Smooth muscle cell (in vitro differentiated cells): ENCODE results near the gene ZNF570. TPM values are rescaled to one million over a fixed set of nuclear protein-coding genes. Genes with fewer than 3 reads are reported as not detected.
A peak's percentile ranks its signal among the peaks of the same experiment; 100 is the strongest.

ENCODE experiments used
- DNase-seq: peaks from one replicate; lab custom pipeline; 2025; ENCODE audit not compliant: unreplicated experiment; lab: John Stamatoyannopoulos, UW
- H2AFZ ChIP-seq: fragments of 200-600 bp; sonication (generic); 2 replicates; pipeline ENCODE4 v1.6.0; 2016; ENCODE audit warnings: antibody characterized with exemption, low read depth, mild to moderate bottlenecking
- H3F3A ChIP-seq: fragments of 200-600 bp; sonication (generic); 2 replicates; pipeline ENCODE4 v1.6.0; 2017; ENCODE audit warnings: antibody characterized with exemption, low read depth
- H3K27ac ChIP-seq: fragments of 200-600 bp; sonication (generic); 2 replicates; pipeline ENCODE4 v1.5.1; 2016; ENCODE audit warnings: low read depth, mild to moderate bottlenecking
- H3K27me3 ChIP-seq: fragments of 200-600 bp; sonication (generic); 2 replicates; pipeline ENCODE4 v1.6.1; 2016; ENCODE audit warnings: low read depth, mild to moderate bottlenecking
- H3K36me3 ChIP-seq: fragments of 200-600 bp; sonication (generic); 2 replicates; pipeline ENCODE4 v1.5.1; 2016; ENCODE audit warnings: low read depth
- H3K4me1 ChIP-seq: fragments of 200-600 bp; sonication (generic); 2 replicates; pipeline ENCODE4 v1.5.1; 2016; ENCODE audit warnings: low read depth
- H3K4me2 ChIP-seq: fragments of 200-600 bp; sonication (generic); 2 replicates; pipeline ENCODE4 v1.6.0; 2016; ENCODE audit warnings: mild to moderate bottlenecking
- H3K4me3 ChIP-seq: fragments of 200-600 bp; sonication (generic); 2 replicates; pipeline ENCODE4 v1.5.1; 2016; ENCODE audit warnings: mild to moderate bottlenecking
- H3K79me2 ChIP-seq: fragments of 200-600 bp; sonication (generic); 2 replicates; pipeline ENCODE4 v1.6.0; 2016; ENCODE audit warnings: low read depth, mild to moderate bottlenecking
- H3K9ac ChIP-seq: fragments of 200-600 bp; sonication (generic); 2 replicates; pipeline ENCODE4 v1.6.0; 2016; ENCODE audit warnings: low read depth
- H3K9me3 ChIP-seq: fragments of 200-600 bp; sonication (generic); replicated peaks from 2 replicates; pipeline ENCODE4 v1.5.1; 2016; ENCODE audit warnings: low read depth
- H4K20me1 ChIP-seq: fragments of 200-600 bp; sonication (generic); 2 replicates; pipeline ENCODE4 v1.6.0; 2016; ENCODE audit warnings: low read depth
- WGBS: methylation state at CpG from one replicate; pipeline ENCODE4 v1.1.7; 2016; ENCODE audit warnings: low lambda C conversion rate; 5-methylcytosine and 5-hydroxymethylcytosine counted together
- polyA plus RNA-seq: library from polyadenylated mRNA; unstranded; fragments of >200 nt; fragmentation: Nextera tagmentation; extraction: Ambion mirVana; gene quantifications from 2 replicates; pipeline ENCODE4 v1.2.1, GENCODE V29; 2016
- total RNA-seq: library from RNA; depleted of rRNA; stranded (reverse); fragments of >200 nt; gene quantifications from 2 replicates; pipeline ENCODE4 v1.2.3, GENCODE V29; 2014
- TF ChIP-seq, protein P1 (sequence below): fragments of 200-600 bp; sonication (generic); IDR thresholded peaks from 2 replicates; pipeline ENCODE4 v1.5.1; 2017; ENCODE audit warnings: borderline replicate concordance, mild to moderate bottlenecking, antibody characterized with exemption; ENCODE audit not compliant: insufficient read depth, poor library complexity, severe bottlenecking

Gene ZNF570
- total and polyA plus RNA-seq, 2 experiments from 2014 or later = 2.3 to 10.0 TPM

DNA sequence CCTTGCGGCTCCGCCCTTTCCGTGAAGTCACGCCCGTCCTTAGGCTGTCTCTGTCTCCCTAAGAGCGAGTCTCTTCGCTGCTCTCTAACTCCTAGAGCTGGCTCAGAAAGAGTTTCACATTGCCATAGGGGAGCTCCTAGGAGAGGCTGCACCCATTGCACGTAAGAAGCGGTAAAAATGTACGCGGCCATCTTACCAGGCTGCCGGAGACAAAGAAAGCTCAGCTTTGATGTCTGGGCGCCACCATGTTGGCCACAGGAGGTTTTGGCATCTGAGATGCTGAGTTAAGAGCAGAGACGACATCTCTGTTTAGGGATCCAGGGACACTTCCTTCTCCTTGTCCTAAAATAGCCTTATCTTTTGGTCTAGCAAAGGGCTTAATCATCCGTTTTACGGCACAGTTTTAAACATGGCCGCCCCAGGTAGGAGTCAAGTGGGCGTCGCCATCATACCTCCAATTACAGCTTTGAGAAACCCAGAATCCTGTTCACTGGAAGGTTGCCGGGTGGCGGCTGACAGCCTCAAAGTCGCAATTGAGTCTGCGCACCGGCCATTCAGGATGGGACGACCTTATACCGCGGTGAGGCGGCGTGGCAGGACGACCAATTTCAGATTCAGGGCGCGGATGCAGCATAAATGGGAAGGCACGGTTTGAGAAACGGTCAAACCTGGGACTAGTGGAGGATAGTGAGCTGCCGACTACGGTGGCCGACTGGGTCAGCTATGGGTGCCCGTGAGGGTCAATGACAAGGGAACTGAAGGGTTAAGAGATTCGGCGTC lies 37.4 kb downstream of the ZNF570 start, which contains the start of gene ZNF793:
Gene ZNF793, plus strand, starts transcription at position 553 of the 780 bp plus-strand sequence. CDS start 16,501 bp downstream, outside the sequence.
- Histone ChIP-seq H3K36me3 (peaks cover 7% of the 10 kb centered on the region), H3K9me3 (peaks cover 6% of the 10 kb centered on the region), H2AFZ (peak within 1 kb of the TSS; percentile 91), H3K9ac (peak within 1 kb of the TSS; percentile 75), H4K20me1 (no peaks in the 10 kb centered on the region), H3K4me3 (peak within 1 kb of the TSS; percentile 73), H3F3A (no peaks in the 10 kb centered on the region), H3K79me2 (no peaks in the 10 kb centered on the region), H3K27me3 (no peaks in the 10 kb centered on the region), H3K4me1 (peaks cover 7% of the 10 kb centered on the region), H3K4me2 (peak within 1 kb of the TSS; percentile 92), H3K27ac (peak within 1 kb of the TSS; percentile 80)
- no peak for DNase-seq
- WGBS = under 1% methylated on average over 40 of the region's 40 CpGs
- TF ChIP-seq, protein P1, sequence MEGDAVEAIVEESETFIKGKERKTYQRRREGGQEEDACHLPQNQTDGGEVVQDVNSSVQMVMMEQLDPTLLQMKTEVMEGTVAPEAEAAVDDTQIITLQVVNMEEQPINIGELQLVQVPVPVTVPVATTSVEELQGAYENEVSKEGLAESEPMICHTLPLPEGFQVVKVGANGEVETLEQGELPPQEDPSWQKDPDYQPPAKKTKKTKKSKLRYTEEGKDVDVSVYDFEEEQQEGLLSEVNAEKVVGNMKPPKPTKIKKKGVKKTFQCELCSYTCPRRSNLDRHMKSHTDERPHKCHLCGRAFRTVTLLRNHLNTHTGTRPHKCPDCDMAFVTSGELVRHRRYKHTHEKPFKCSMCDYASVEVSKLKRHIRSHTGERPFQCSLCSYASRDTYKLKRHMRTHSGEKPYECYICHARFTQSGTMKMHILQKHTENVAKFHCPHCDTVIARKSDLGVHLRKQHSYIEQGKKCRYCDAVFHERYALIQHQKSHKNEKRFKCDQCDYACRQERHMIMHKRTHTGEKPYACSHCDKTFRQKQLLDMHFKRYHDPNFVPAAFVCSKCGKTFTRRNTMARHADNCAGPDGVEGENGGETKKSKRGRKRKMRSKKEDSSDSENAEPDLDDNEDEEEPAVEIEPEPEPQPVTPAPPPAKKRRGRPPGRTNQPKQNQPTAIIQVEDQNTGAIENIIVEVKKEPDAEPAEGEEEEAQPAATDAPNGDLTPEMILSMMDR = no peak

DNA sequence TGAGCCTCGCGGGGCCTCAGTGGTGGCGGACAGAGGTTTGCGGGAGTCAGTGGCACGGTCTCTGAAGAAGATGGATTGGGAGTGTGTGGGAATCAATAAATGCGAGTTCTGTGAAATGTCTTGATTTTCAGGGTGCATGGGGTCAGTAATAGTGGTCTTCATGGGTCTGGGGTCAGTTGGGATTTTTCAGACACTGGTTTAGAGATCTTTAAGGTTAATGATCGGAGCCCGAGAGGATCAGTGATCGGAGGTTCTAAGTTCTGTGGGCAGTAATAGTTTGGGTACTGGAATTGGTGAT lies 38.0 kb downstream of the ZNF570 start:
- H3K4me1 ChIP-seq = peaks cover 7% of the 10 kb centered on the region
- WGBS = 8% methylated on average over 9 of the region's 9 CpGs
- H3K79me2 ChIP-seq = no peaks in the 10 kb centered on the region
- H3F3A ChIP-seq = no peaks in the 10 kb centered on the region
- peak overlapping the region; percentile 73 for H3K4me3 ChIP-seq
- no peaks in the 10 kb centered on the region for H3K27me3 ChIP-seq
- DNase-seq = no peak
- H3K36me3 ChIP-seq = peaks cover 12% of the 10 kb centered on the region
- H3K4me2 ChIP-seq = peak overlapping the region; percentile 92
- no peak overlapping the region for H3K27ac ChIP-seq
- peaks cover 6% of the 10 kb centered on the region for H3K9me3 ChIP-seq
- TF ChIP-seq, protein P1 = no peak
- peak overlapping the region; percentile 75 for H3K9ac ChIP-seq
- H4K20me1 ChIP-seq = no peaks in the 10 kb centered on the region
- peak overlapping the region; percentile 91 for H2AFZ ChIP-seq

DNA sequence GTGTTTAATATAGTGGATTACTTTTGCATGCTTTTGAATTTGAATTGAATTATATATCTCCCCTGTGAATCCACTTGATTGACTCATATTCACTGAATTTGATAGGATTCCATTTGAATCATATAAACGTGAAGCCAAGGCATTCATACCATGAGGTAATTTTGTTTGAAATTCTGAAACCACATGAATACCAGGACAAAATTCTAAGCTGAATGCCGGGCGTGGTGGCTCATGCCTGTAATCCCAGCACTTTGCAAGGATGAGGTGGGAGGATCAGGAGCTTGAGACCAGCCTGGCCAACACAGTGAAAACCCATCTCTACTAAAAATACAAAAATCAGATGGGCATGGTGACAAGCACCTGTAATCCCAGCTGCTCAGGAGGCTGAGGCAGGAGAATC lies 42.0 kb downstream of the ZNF570 start:
- H3K9me3 ChIP-seq = peaks cover 8% of the 10 kb centered on the region
- H3K79me2 ChIP-seq = no peaks in the 10 kb centered on the region
- no peaks in the 10 kb centered on the region for H4K20me1 ChIP-seq
- TF ChIP-seq, protein P1 = no peak
- WGBS = 94% methylated on average over 3 of the region's 3 CpGs
- no peaks in the 10 kb centered on the region for H3K27me3 ChIP-seq
- no peak overlapping the region for H3K9ac ChIP-seq
- no peak overlapping the region for H2AFZ ChIP-seq
- no peak overlapping the region for H3K4me3 ChIP-seq
- H3K4me2 ChIP-seq = no peak overlapping the region
- peaks cover 23% of the 10 kb centered on the region for H3K36me3 ChIP-seq
- no peak overlapping the region for H3K27ac ChIP-seq
- peaks cover 7% of the 10 kb centered on the region for H3K4me1 ChIP-seq
- DNase-seq = no peak
- H3F3A ChIP-seq = no peaks in the 10 kb centered on the region

- H3K79me2 ChIP-seq = no peaks in the 10 kb centered on the region
- H3K9ac ChIP-seq = no peak overlapping the region
- H2AFZ ChIP-seq = no peak overlapping the region
- WGBS = 88% methylated on average over 3 of the region's 3 CpGs
- H3K36me3 ChIP-seq = peaks cover 23% of the 10 kb centered on the region
- TF ChIP-seq, protein P1 = no peak
- H3K4me1 ChIP-seq = peaks cover 7% of the 10 kb centered on the region
- H3K4me3 ChIP-seq = no peak overlapping the region
- no peaks in the 10 kb centered on the region for H4K20me1 ChIP-seq
- no peaks in the 10 kb centered on the region for H3K27me3 ChIP-seq
- peaks cover 8% of the 10 kb centered on the region for H3K9me3 ChIP-seq
- no peak for DNase-seq
- H3K27ac ChIP-seq = no peak overlapping the region
- no peaks in the 10 kb centered on the region for H3F3A ChIP-seq
- H3K4me2 ChIP-seq = no peak overlapping the region
Observed at GRCh38 chr19:37511821-37512220, 42.7 kb downstream of the ZNF570 start.
